GM18858 (cell line): ENCODE data around the gene OXNAD1.

Experiments
- ATAC-seq: cut with Tn5 transposase; IDR thresholded peaks from one replicate; pipeline ENCODE4 v1.9.1; 2021; ENCODE audit not compliant: unreplicated experiment

OXNAD1 gene

DNA sequence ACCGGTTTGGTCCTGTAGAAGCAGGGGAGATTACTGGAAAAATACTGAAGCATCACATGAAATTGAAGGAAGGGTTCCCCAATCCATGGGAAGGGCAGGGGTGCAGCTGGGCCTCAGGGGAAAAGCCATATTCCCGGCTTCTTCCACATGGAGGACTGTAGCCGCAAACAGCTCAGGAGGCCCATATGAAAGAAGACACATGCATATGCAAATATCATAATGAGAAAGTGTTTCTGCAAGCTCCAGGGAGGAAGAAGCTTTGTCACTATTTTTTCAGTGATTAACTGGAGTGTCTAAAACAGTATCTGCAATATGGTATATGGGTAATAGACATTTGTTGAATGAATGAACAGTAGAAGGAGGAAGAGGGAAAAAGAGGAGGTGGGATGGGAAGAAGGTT is 19.4 kb upstream of the OXNAD1 start:
- ATAC-seq: no peak

DNA sequence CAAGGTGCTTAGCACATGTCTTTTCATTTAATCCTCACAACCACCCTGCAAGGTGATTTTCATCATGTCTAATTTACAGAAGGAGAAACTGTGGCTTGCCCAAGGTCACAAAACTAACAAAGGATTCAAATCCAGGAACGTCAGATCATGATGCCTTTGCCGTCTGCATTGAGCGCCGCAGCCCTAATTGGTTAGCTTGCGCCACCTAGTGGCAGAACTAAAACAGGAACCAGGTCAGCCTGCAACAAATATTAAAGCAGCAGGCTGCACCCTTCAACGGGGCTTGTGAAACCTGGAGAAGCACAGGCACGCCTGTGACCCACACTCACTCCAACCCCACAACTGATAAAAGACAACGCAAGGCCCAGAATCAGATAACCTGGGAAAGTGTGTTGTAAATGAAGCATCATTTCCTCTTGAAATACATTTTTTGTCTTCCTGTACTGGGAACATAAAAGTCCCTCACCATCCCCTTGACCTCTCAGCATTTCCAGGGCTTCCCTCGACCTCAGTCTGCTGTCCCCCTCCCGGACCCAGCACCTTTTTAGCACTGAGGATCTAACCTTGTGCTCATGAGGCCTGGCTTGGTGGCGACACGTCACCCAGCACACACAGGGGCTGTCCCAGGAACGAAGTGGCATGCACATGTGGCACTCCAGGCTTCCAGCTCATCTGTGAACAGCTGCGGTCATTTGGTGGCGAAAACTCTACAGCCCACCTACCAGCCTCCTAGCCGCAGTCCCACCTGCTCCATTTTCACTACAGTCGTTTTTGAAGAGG is 17.5 kb upstream of the OXNAD1 start:
- ATAC-seq: peak; percentile 86

DNA sequence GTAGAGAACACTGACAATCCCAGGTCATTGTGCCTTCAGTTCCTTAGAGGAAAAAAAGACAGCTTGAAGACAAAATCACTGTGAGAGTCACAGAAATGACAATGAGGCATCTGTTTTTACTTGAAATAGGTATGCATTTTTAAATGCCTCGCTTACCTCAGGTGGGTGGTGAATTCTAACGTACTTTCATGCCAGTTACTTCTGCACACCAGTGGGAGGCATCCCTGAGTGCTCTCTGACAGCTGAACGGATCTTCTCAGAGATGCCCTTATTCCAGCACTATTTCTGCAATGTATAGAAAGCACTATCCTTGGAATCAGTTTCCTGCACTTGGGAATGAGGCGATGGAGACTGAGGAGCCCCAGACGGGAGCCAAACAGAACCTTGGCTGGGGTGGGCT is 16.5 kb upstream of the OXNAD1 start:
- no peak for ATAC-seq

DNA sequence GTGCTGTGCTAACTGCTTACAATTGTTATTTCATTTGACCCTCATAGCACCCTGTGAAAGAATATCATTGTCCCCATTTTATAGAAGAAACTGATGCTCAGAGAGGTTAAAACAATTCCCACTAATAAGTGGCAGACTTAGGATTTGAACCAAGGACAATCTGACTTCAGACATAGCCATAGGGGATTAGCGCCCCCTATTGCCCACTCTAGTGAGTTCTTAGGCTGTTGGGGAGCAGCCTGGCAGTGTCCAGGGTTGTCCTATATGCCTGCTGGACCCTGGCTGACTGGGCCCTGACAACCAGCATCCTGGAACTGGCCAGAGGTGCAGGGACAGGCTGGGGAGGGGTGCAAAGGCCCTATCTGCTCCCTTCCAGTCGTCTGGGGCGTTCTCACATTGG is 15.7 kb upstream of the OXNAD1 start:
- ATAC-seq: no peak

DNA sequence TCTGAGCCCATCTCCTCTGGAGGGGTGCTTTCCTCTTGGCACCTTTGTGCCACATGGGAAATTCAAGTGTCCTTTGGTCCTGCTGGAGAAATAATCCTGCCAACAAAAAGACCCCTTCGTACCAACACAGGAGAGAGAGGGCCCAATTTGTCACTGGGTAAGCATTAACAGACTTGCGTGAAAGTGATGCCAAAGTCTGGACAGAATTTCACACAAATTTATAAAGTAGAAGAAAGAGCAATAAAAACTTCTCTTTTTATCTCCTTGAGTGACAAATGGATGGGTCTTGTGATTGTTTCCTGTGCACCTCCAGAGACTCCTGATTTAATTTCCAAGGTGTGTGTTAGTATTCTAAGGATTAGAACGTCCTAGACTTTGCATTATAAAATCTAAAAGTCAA is 15.1 kb upstream of the OXNAD1 start:
- no peak for ATAC-seq

DNA sequence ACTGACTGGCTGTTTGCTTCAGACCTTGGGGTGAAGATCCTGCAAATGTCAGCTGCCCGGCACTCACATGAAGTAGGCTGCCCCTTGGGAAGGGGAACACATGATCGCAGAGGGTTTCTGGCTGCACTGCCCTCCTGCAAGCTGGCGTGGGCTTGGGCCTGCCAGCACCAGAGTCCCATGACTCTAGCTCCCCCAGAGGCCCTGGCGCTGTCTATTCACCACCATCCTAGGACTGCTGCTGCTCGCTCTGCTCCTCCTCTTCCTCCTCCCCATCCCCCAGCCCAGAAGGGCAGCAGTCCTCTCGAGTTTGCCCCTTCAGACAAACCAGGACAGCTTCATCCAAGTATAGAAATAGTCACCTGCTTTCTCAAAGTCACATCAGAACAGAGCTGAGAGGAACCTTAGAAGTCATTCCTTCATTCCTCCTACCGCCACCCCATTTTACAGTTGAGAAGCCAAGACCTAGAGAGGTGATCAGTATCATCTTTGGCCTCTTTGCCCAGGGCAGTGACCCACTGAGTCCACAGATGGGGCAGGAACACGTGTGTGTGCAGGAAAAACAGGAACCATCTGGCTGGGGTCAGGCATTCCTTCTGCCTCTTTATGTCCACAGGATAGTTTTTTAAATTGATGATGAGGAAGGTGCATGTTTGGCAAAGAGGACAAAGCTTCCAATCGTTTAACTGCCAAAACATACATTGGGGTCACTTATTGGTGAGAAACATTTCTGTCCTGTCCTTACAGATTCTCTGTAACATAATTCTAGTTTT is 13.5 kb upstream of the OXNAD1 start:
- ATAC-seq: no peak

DNA sequence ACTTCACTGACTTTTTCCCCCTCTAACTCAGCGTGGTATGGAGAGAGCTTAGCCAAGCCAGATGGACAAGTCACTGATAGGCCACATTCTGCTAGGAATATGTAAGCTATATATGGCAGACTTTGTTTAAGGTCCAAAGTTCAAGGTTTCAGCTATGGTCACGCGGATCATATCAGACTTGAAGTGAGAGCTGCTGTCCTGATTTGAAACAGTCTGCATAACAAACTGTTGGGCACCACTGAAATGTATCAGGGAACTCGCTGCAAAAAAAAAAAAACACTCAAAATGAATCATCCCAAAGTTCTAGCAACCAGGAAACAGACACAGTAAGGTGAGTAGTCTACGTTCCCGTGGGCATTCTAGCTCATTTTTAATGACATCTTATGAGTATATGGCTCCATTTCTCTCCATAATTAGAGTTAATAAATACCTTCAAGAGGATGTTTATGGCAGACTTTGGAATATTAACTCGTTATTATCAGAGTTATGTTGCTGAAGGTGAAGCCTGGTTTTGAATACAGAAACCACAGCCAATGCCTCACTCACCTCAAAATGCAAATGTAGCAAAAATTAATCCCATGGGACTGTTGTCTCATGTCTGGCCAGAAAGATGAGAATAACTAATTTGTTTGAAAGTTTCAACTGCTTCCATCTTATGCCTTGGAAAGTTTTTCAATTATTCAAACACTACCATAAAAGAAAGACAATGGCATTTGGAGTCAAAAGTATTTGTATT is 12.6 kb upstream of the OXNAD1 start:
- ATAC-seq: no peak

DNA sequence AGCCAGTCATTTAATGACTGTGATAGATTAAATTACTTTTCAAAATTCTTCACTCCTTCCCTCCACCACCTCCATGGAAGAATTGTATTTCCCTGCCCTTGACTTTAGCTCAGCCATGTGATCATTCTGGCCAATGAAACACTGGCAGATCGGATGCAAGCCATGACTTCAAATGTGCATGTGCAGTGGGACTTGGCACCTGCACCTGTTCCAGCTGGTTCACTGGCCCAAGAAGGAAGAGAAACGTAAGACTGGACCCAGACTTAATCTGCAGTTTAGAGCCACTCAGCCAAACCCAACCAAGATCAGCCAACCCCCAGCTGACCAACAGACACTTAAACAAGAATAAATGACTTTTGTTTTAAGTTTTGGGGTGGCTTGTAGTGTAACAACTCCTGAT is 12.0 kb upstream of the OXNAD1 start:
- ATAC-seq: no peak

DNA sequence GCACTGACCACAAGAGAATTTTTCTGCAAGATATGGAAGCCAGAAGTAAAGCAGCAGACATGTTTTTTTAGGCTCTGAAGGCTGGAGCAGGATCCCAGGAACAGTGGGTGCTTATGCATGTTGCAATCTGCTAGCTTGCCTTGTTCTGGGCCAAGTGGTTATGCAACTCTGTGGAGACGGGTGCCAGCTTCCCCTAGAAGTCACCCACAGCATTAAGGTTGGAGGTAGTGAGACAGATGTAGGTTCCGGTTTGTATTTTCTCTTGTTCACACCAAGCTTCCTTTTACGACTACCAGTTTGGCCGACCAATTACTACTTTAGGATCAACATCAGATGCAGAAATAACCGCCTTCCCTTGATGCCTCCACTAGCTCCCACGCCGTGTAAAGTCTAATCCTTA is 11.4 kb upstream of the OXNAD1 start:
- no peak for ATAC-seq

DNA sequence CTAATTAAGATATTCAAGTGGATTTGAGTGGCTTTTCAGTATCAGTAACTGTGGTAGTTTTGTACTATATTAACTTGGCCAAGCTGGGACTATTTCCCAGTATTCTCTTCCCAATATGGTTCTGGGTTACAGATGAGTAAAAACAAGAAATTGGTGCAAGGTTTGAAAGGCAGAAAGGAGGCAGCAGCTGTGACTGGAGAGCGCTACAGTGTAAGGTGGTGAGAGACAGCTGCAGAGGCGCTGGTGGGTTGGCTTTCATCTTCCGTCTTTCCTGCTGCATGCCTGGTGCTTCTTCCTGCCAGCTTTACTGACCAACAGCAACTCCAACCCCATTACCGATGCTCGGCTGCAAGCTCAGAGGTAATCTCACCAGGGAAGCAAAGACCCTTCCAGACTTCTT is 10.1 kb upstream of the OXNAD1 start:
- ATAC-seq: no peak

DNA sequence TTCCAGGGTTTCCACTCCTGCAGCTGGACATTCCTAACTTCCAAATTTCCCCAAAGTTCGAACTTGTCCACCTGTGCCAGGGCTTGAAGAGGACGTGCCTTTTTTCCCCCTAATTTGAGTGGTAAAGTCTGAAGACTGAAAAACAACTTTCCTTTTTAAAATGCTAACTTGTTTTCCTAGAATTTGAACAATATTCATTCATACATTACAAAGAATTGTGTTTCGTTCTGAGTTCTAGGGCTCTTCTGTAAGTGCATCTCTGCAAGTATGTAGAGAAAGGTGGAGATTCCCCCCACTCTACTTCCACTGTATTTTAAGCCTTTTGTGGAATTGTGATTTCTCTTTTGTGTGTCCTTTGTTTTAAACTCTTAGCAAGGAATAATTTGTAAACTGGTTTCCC is 9.7 kb upstream of the OXNAD1 start:
- ATAC-seq: no peak

DNA sequence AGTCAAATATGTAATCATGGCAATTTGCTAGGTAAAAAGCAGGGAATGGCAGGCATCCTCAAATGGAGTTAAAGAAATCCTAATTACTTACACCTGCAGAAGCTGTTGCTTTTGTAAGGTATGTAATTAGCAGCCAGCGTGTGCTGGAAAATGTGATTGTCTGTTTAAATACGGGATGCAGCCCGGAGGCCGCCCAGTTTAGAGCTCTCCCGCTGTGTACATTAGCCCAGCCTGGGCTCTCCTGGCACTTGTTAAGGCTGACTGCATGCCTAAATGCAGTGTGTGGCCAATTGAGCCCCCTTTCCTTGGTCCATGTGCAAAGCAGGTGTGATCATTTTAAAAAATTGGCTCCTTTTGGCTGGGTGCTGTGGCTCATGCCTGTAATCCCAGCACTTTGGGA is 9.3 kb upstream of the OXNAD1 start:
- ATAC-seq: no peak

DNA sequence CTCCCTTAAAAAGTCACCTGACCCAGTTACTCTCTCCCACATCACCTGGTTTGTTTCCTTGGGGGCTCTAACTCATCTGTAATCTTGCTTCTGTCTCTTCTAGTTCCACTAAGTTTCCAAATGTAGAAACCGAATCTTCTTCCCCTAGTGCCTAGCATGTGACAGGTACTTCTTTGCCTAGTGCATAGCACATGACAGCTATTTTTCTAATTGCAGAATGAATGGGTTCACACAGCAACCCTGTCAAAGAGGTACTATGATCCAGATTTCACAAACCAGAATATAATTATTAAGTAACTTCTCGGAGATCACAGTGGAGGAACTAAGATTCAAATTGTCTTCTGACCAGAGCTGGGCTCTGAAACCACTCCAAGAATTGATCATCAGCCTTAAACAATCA is 7.7 kb upstream of the OXNAD1 start:
- no peak for ATAC-seq

DNA sequence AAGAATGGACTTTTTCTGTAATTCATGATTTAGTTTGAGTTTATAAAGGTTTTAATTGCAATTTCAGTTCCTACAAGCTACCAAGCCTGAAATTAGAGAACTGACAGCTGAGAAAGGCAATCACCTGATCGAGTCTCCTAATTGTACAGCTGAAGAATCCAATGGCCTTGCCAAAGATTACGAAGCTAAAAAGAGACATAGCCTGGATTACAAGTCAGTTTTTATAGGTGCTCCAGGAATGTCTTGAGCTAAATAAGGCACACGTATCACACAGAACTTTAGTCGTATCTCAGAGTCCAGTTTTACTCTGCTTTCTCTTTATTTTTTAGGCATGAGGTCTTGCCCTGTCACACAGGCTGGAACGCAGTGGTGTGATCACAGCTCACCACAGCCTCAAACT is 6.8 kb upstream of the OXNAD1 start:
- ATAC-seq: no peak

DNA sequence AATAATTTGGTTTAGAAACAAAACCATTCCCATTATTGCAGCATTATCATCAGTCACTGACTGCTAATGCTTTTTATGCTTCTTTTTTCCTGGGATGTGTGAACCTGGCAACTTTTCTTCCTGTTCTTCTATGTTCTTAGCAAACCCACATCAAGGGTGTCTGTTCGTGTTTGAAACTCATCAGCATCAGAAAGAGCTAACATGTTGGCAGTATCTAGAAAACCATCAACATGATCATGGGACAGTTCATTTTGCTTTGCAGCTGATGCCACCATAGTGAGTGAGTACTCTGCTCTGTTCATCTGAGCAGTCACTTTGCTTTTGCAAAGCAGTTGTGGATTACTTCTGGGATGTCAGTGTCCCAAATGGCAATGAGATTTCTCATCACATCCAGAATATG is 6.1 kb upstream of the OXNAD1 start:
- no peak for ATAC-seq

DNA sequence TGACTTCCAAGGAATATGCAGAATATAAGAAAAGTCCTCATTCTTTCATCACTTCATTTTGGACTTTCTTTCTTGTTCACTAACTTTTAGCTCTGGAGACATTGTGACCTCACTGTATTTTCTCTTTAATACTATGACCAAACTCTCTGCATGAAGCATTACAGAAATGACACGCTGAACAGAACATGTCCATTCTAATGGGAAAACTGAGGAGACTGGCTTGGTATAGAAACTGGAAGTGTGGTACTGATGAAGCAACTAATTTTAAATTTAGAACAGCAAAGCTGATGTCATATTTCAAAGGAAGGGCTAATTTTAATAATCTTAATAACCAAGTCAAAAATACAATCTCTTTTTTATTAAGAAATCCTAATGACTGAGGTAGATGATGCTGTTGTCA is 5.0 kb upstream of the OXNAD1 start:
- no peak for ATAC-seq

DNA sequence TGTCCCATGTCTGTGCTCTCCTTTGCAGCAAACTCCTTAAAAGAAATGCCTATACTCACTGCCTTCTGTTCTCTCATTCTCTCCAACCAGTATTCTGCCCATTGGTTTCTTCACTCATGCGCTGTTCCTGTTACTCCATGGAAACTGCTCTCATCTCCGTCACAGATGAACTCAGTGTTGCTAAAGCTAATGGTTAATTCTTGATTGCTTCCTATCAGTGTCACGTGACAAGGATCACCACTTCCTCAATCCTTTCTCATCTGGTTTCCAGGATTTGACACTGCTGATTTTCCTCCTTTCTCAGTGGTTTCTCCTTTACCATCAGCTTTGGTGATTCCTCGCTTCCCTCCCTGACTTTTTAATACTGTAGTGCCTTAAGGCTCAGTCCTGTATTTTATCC is 2.8 kb upstream of the OXNAD1 start:
- no peak for ATAC-seq

DNA sequence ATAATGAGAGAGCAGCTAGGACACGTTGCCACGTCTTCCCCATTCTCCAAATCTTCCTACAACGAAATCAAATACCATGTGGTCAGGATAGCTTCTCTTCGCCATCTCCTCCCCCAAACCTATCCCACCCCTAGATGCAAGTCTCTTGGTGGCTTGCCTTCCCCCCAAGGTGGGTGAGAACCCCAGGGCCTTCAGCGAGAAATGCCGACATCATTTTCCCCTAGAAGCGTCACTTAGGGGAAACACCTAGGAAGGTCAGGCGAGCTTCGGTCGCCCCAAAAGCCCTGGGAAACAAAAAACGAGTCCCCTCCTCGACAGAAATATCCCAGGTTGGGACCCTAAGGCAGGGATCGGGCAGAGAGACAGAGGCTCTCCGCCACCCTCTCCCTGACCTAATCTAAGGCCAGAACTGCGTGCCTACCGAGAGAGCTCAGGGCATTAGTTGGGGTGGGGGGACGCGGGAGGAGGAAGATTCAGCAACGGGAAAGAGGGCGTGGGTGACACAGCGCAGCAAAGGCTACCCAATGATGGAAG is 771 bp upstream of the OXNAD1 start:
- no peak for ATAC-seq

DNA sequence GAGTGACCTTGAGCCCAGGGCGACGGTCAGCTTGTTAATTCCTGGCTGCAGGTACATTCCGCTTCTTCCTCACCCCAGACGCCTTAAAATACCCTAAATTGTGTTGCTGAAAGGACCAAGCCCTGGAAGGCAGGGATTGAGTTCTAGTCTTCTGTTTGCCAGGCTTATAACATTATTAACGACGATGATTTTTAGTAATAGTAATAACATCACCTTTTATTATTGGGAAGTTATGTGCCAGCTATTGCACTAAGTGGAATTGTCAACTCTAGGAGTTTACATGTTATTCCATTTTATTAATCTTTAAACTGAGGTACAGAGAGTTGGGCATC is 409 bp downstream of the OXNAD1 start:
- no peak for ATAC-seq

DNA sequence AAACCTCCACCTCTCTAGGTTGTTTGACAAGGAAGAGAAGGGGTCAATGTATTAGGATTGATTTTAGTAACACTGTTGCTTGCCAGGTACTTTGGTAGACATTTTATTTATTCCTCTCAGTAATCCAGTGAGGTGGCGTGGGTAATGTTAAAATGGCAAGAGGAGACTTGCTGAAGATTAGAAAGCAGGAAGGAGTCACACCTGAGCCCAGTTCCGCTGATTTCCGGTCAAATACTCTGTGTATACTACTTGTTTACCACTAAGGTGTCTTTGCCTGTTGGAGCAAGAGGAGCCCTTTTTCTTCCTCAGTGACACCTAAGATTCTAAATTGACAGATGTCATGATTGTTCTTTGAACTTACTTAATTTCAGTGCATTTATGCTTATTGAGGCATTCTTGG is 1.7 kb downstream of the OXNAD1 start:
- no peak for ATAC-seq

DNA sequence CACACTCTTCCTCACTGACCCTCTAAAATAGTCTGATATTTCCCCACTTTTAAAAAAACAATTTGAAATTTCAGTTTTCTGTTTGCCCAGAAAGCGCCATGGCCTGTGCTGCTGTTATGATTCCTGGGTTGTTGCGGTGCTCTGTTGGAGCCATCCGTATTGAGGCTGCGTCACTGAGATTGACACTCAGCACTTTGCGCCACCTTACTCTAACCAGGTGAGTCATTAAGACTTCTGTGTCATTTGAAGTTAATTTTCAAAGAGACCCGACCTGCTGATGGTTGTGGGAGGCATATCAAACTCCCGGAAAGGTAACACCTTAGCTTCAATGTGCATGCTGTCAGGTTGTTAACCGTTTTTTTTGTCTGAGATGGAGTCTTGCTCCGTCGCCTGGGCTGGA is 5.8 kb downstream of the OXNAD1 start:
- no peak for ATAC-seq

DNA sequence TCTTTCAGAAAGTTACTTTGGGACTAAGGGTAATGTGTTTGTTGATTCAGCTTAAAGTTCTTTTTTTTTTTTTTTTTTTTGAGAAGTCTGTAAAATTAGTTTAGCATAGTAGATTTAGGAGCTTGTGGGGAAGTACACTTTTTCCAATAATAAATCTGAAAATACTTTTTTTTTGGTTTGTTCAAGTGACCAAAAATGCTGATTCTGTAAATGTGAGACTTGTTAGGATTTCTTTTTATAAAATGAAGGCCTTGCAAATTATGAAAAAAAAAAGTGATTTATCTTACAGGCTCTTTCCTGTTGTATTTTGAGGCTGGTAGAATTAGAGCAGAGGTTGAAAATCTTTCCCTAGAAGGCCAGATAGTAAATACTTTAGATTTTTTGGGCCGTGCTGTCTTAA is 7.6 kb downstream of the OXNAD1 start:
- no peak for ATAC-seq
